NCI-H82 treated with DMSO at 0.1 percent for 48 hours (cell line): ENCODE measurements around the gene NOD2.

ENCODE experiments used
- DNase-seq: peaks from one replicate; lab custom pipeline; 2025; ENCODE audit not compliant: unreplicated experiment; lab: John Stamatoyannopoulos, UW

The NOD2 gene

GRCh38 chr16:50692999-50693781, at the start of gene NOD2:
Gene NOD2, plus strand, starts transcription at chr16:50693606. Its CDS starts 5,890 bp downstream, at chr16:50699496.
- no peak for DNase-seq

GRCh38 chr16:50644245-50644644, 49.2 kb upstream of the NOD2 start:
- DNase-seq = no peak

GRCh38 chr16:50644729-50645128, 48.7 kb upstream of the NOD2 start:
- DNase-seq = no peak

GRCh38 chr16:50645563-50646220, 47.7 kb upstream of the NOD2 start:
- no peak for DNase-seq

GRCh38 chr16:50646345-50646744, 47.1 kb upstream of the NOD2 start:
- no peak for DNase-seq

GRCh38 chr16:50651835-50652438, 41.5 kb upstream of the NOD2 start:
- DNase-seq = no peak

GRCh38 chr16:50652836-50653425, 40.5 kb upstream of the NOD2 start:
- DNase-seq = peak; percentile 49

- no peak for DNase-seq
These were observed 39.5 kb upstream of the NOD2 start for GRCh38 chr16:50653633-50654519.

- no peak for DNase-seq
These were observed 37.8 kb upstream of the NOD2 start for GRCh38 chr16:50655558-50656055.

GRCh38 chr16:50657241-50657640, 36.2 kb upstream of the NOD2 start:
- DNase-seq = no peak

GRCh38 chr16:50659806-50660205, 33.6 kb upstream of the NOD2 start:
- no peak for DNase-seq

GRCh38 chr16:50662306-50662940, 31.0 kb upstream of the NOD2 start:
- no peak for DNase-seq

- no peak for DNase-seq
These were observed 29.1 kb upstream of the NOD2 start for GRCh38 chr16:50664270-50664669.

- DNase-seq = peak; percentile 17
These were observed 28.1 kb upstream of the NOD2 start for GRCh38 chr16:50665128-50665878.

- no peak for DNase-seq
These were observed 26.5 kb upstream of the NOD2 start for GRCh38 chr16:50666658-50667496.

- no peak for DNase-seq
These were observed 25.7 kb upstream of the NOD2 start for GRCh38 chr16:50667497-50668367.

GRCh38 chr16:50668368-50669008, 24.9 kb upstream of the NOD2 start:
- DNase-seq = no peak
